GM19463 (cell line): ENCODE data around the gene CDH24.
A peak's percentile ranks its signal among the peaks of the same experiment; 100 is the strongest.

Experiments
- ATAC-seq: cut with Tn5 transposase; IDR thresholded peaks from one replicate; pipeline ENCODE4 v1.9.1; 2021; ENCODE audit warnings: mild to moderate bottlenecking, moderate library complexity; ENCODE audit not compliant: unreplicated experiment

Gene CDH24

GRCh38 chr14:23066855-23067744, 9.8 kb upstream of the CDH24 start:
- ATAC-seq = no peak

GRCh38 chr14:23066368-23066767, 9.0 kb upstream of the CDH24 start:
- no peak for ATAC-seq

- no peak for ATAC-seq
Observed at GRCh38 chr14:23063601-23064000, 6.3 kb upstream of the CDH24 start.

- ATAC-seq = no peak
Observed at GRCh38 chr14:23062002-23062401, 4.7 kb upstream of the CDH24 start.

- ATAC-seq = no peak
Observed at GRCh38 chr14:23060536-23061260, 3.4 kb upstream of the CDH24 start.

- ATAC-seq = no peak
Observed at GRCh38 chr14:23058654-23059504, 1.6 kb upstream of the CDH24 start.

- ATAC-seq = peak; percentile 56
Observed at GRCh38 chr14:23057757-23058653, 685 bp upstream of the CDH24 start.

GRCh38 chr14:23056145-23056955, 970 bp downstream of the CDH24 start:
- peak; percentile 66 for ATAC-seq

- ATAC-seq = no peak
Observed at GRCh38 chr14:23055621-23056144, 1.6 kb downstream of the CDH24 start.

- no peak for ATAC-seq
Observed at GRCh38 chr14:23055147-23055550, 2.2 kb downstream of the CDH24 start.

- no peak for ATAC-seq
Observed at GRCh38 chr14:23054000-23054811, 3.1 kb downstream of the CDH24 start.

- ATAC-seq = no peak
Observed at GRCh38 chr14:23053426-23053825, 3.9 kb downstream of the CDH24 start.

- no peak for ATAC-seq
Observed at GRCh38 chr14:23052671-23053070, 4.6 kb downstream of the CDH24 start.

- ATAC-seq = no peak
Observed at GRCh38 chr14:23052182-23052623, 5.1 kb downstream of the CDH24 start.

GRCh38 chr14:23051141-23052057, 5.9 kb downstream of the CDH24 start:
- ATAC-seq = no peak

- no peak for ATAC-seq
Observed at GRCh38 chr14:23049011-23049410, 8.3 kb downstream of the CDH24 start.
